ENCODE measurements around the gene ZNF680. TPM values are rescaled to one million over a fixed set of nuclear protein-coding genes. Genes with fewer than 3 reads are reported as not detected.

ZNF680 gene
- total RNA-seq, 1 donor from 2014 or later, result not detected

DNA sequence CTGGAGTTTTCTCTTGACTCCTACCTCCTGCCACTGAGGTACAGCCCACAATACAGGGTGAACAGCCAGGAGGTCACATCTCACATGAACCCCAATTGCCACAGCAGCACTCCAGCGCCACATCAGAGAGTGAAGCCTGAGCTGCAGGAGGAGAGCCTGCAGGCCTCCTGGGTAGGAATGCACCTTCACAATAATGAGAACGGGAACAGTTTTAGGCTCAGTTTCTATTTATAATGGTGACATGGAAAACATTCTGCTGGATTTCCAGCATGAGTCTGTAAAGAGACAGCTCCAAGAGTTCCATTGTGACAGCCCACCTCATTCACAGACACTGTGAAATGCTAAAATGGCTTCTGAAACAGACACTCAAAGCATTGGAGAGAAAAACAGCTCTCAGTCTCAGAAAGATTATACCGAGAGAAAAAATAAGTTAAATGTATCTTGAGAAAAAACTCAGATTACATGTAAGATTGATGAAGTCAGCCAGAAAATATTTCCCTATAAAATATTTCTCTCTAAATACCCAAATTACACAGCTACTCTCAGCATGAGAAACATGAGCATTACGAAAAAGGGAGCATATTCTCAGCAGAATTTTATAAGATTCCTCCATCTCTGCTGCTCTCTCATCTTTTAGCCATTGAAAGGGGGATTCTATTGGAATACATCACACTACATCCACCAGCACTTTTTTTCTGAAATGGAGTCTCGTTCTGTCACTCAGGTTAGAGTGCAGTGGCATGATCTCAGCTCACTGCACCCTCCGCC lies 11.3 kb downstream of the ZNF680 start:
- Mint-ChIP-seq H3K4me3 (no peak overlapping the region), H3K9me3 (peaks cover 67% of the 10 kb centered on the region), H3K27ac (no peak overlapping the region), H3K4me1 (no peaks in the 10 kb centered on the region), H3K27me3 (ENCODE audit: insufficient read depth, low read depth) (peaks cover 4% of the 10 kb centered on the region), H3K36me3 (peaks cover 54% of the 10 kb centered on the region)
- Histone ChIP-seq H2AFZ (replicated peaks) (no peak overlapping the region), H4K20me1 (ENCODE audit: low read depth) (no peaks in the 10 kb centered on the region), H3K4me1 (no peaks in the 10 kb centered on the region), H3F3A (ENCODE audit: low read depth) (no peaks in the 10 kb centered on the region), H3K4me3 (no peak overlapping the region), H3K27ac (no peak overlapping the region), H3K79me2 (ENCODE audit: low read depth) (no peaks in the 10 kb centered on the region), H3K9ac (no peak overlapping the region), H3K36me3 (no peaks in the 10 kb centered on the region), H3K9me3 (ENCODE audit: low read depth) (peaks cover 32% of the 10 kb centered on the region), H3K4me2 (no peak overlapping the region), H3K27me3 (no peaks in the 10 kb centered on the region)
- TF ChIP-seq EZH2 (IDR thresholded peaks at IDR 0.05), result no peak
- TF ChIP-seq, protein P1, sequence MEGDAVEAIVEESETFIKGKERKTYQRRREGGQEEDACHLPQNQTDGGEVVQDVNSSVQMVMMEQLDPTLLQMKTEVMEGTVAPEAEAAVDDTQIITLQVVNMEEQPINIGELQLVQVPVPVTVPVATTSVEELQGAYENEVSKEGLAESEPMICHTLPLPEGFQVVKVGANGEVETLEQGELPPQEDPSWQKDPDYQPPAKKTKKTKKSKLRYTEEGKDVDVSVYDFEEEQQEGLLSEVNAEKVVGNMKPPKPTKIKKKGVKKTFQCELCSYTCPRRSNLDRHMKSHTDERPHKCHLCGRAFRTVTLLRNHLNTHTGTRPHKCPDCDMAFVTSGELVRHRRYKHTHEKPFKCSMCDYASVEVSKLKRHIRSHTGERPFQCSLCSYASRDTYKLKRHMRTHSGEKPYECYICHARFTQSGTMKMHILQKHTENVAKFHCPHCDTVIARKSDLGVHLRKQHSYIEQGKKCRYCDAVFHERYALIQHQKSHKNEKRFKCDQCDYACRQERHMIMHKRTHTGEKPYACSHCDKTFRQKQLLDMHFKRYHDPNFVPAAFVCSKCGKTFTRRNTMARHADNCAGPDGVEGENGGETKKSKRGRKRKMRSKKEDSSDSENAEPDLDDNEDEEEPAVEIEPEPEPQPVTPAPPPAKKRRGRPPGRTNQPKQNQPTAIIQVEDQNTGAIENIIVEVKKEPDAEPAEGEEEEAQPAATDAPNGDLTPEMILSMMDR (IDR thresholded peaks at IDR 0.05), result no peak
- TF ChIP-seq EZH2phosphoT487 (IDR thresholded peaks at IDR 0.05), result no peak
- DNase-seq (ENCODE audit: low spot score), result no peak

DNA sequence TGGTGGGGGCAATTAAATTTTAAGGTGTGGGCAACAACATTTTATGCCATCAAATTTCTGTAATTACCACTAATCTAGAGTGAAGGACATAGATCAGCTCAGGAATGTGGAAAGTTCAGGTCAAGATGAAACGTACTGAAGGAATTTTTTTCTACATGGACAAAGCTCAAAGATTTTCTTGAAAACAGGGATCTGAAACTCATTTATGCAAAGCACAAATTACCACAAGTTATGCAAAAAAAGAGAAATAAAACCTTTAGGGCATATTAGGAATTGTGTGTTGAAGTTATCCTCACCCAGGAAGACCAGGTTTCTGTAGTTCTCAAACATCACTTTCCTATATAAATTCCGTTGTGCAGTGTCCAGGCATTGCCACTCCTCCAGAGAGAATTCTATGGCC lies 18.9 kb downstream of the ZNF680 start:
- Histone ChIP-seq H3K9me3 (ENCODE audit: low read depth) (peaks cover 19% of the 10 kb centered on the region), H3F3A (ENCODE audit: low read depth) (no peaks in the 10 kb centered on the region), H3K27ac (no peak overlapping the region), H3K36me3 (no peaks in the 10 kb centered on the region), H3K27me3 (no peaks in the 10 kb centered on the region), H3K4me2 (no peak overlapping the region), H4K20me1 (ENCODE audit: low read depth) (no peaks in the 10 kb centered on the region), H3K4me1 (no peaks in the 10 kb centered on the region), H3K79me2 (ENCODE audit: low read depth) (no peaks in the 10 kb centered on the region), H2AFZ (replicated peaks) (no peak overlapping the region), H3K9ac (no peak overlapping the region), H3K4me3 (no peak overlapping the region)
- TF ChIP-seq, protein P1 (IDR thresholded peaks at IDR 0.05), result no peak
- Mint-ChIP-seq H3K4me1 (no peaks in the 10 kb centered on the region), H3K27ac (no peak overlapping the region), H3K4me3 (no peak overlapping the region), H3K27me3 (ENCODE audit: insufficient read depth, low read depth) (no peaks in the 10 kb centered on the region), H3K36me3 (peaks cover 56% of the 10 kb centered on the region), H3K9me3 (peaks cover 52% of the 10 kb centered on the region)
- no peak for DNase-seq (ENCODE audit: low spot score)

DNA sequence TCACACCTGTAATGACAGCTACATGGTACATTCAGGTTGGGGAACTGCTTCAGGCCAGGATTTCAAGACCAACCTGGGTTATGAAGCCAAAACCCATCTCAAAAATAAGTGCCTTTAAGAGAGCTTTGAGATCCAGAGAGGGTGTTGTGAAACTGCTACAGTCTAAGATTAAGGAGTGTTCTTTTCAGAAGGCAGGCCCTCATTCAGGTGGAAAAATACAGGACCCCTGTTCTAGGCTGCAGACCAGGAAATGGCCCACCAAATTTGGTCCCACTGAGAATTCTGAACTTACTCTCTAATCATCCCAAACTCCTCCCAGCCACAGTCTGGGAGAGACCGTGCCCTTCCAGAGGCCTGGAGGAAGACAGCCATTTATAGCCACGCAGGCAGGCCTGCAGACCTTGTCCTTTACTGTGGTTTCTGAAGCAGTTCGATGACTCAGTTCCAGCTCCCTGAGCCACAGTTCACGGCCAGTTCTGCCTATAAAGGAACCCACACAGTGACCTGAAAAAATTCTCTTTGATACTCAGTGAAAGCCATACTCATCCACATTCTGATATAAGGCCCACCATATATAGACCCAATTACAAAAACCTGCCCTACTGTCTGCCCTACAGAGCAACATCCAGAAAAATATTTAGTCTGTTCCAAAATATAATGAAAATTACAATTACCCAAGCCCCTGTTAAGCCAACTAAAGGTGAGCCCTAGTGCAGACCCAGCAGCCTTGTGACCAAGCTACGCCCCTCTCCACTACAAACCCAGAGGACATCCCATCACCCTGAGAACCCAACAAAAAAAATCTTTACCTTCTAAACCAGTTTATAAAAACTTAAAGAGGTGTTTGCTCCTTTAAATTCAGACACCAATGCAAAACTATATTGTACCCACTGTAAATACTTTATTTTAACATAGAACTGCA lies 21.2 kb downstream of the ZNF680 start:
- H3K9me3 Mint-ChIP-seq, result peaks cover 48% of the 10 kb centered on the region
- Histone ChIP-seq H3K9ac (no peak overlapping the region), H3K9me3 (ENCODE audit: low read depth) (peaks cover 16% of the 10 kb centered on the region), H3K4me1 (no peaks in the 10 kb centered on the region), H3K36me3 (no peaks in the 10 kb centered on the region), H3K4me3 (no peak overlapping the region), H3K4me2 (no peak overlapping the region), H3K27me3 (no peaks in the 10 kb centered on the region), H3F3A (ENCODE audit: low read depth) (no peaks in the 10 kb centered on the region), H4K20me1 (ENCODE audit: low read depth) (no peaks in the 10 kb centered on the region), H3K79me2 (ENCODE audit: low read depth) (no peaks in the 10 kb centered on the region), H3K27ac (no peak overlapping the region), H2AFZ (replicated peaks) (no peak overlapping the region)
- H3K27ac Mint-ChIP-seq, result no peak overlapping the region
- H3K4me3 Mint-ChIP-seq, result no peak overlapping the region
- no peak for TF ChIP-seq EZH2phosphoT487 (IDR thresholded peaks at IDR 0.05)
- TF ChIP-seq, protein P1 (IDR thresholded peaks at IDR 0.05), result no peak
- no peak for TF ChIP-seq EZH2 (IDR thresholded peaks at IDR 0.05)
- peaks cover 51% of the 10 kb centered on the region for H3K36me3 Mint-ChIP-seq
- no peaks in the 10 kb centered on the region for H3K27me3 Mint-ChIP-seq (ENCODE audit: insufficient read depth, low read depth)
- no peak for DNase-seq (ENCODE audit: low spot score)
- H3K4me1 Mint-ChIP-seq, result no peaks in the 10 kb centered on the region

Measured in neural progenitor cell (in vitro differentiated cells).